GM10266 (cell line): Measurements from ENCODE around the gene TEX52.
A peak's percentile ranks its signal among the peaks of the same experiment; 100 is the strongest.

ENCODE experiments used
- DNase-seq: peaks from one replicate; pipeline ENCODE4 v3.0.0; 2012; ENCODE audit errors: extremely low spot score
- CTCF ChIP-seq: IDR thresholded peaks from 2 replicates; pipeline ENCODE4 v1.5.1; 2012; ENCODE audit warnings: mild to moderate bottlenecking, low read depth; ENCODE audit not compliant: control insufficient read depth, insufficient read depth; ENCODE audit errors: missing control alignments

Gene TEX52

GRCh38 chr12:2893007-2893406, 36.2 kb upstream of the TEX52 start:
- no peak for TF ChIP-seq CTCF
- no peak for DNase-seq

- DNase-seq: no peak
- no peak for TF ChIP-seq CTCF
These were observed 35.4 kb upstream of the TEX52 start for GRCh38 chr12:2892246-2892645.

- TF ChIP-seq CTCF: no peak
- no peak for DNase-seq
These were observed 34.6 kb upstream of the TEX52 start for GRCh38 chr12:2891240-2892053.

- TF ChIP-seq CTCF: no peak
- peak; percentile 94 for DNase-seq
These were observed 33.8 kb upstream of the TEX52 start, which contains the start of gene TULP3 for GRCh38 chr12:2890388-2891239. Gene TULP3, plus strand, starts transcription at chr12:2890891. Its CDS starts 57 bp downstream, at chr12:2890948.

- no peak for TF ChIP-seq CTCF
These were observed 33.2 kb upstream of the TEX52 start for GRCh38 chr12:2890001-2890387.

GRCh38 chr12:2886768-2887450, 30.1 kb upstream of the TEX52 start:
- DNase-seq: no peak

More at GRCh38 chr12:2890001-2890387, 33.2 kb upstream of the TEX52 start:
- no peak for DNase-seq

More at GRCh38 chr12:2886768-2887450, 30.1 kb upstream of the TEX52 start:
- TF ChIP-seq CTCF: no peak
